ENCODE data around the gene MLYCD. TPM values are rescaled to one million over a fixed set of nuclear protein-coding genes. Genes with fewer than 3 reads are reported as not detected.
A peak's percentile ranks its signal among the peaks of the same experiment; 100 is the strongest.

The MLYCD gene
- 1.1 and 1.4 TPM in 2 replicates for total RNA-seq (2014; rRNA removed; shearing (Covaris generic))

GRCh38 chr16:83898463-83899271 is at the start of gene MLYCD:
Gene MLYCD, plus strand, starts transcription at chr16:83899115. Its CDS starts 30 bp downstream, at chr16:83899145.
- peak; percentile 78 for DNase-seq (ENCODE audit: low read depth)

DNA sequence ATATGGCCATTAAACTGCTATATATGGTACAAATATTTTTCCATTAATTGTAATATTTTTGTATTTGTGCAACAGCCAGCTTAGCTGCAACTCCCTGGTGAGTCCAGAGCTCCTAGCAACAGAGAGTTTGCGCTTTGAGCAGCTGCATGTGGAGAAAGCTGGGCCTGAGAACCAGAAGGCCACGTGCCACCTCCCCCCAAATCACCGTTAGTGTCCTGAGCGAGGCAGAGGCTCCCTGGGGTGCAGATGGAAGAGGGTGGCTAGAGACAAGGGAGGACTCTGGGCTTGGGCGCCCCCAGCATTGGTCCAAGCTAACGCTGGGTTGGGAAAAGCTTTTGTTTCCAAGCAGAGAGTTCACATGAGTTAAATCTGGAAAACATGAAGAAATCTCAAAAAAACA is 49.5 kb upstream of the MLYCD start:
- no peak for DNase-seq (ENCODE audit: low read depth)

GRCh38 chr16:83850947-83851346 is 48.0 kb upstream of the MLYCD start:
- no peak for DNase-seq (ENCODE audit: low read depth)

DNA sequence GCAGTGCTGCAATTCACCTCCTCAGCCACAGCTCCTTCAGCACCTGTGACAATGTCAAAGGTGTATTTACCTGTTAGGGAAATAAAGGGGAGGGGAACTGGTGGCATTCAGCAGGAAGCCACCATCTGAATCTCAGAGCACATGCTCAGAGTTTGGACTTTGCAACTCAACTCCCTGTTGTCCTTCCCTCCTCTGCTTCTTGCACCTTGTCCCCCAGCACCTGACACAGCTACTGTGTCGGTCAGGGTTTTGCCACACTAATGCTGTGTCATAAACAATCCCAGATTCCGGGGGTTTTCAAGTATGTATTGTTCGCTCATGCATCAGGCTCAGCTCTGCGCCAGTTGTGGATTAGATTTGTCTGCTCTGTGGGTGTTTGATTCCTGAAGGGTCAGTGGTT is 47.4 kb upstream of the MLYCD start:
- DNase-seq (ENCODE audit: low read depth), result no peak

GRCh38 chr16:83852774-83853173 is 46.1 kb upstream of the MLYCD start:
- no peak for DNase-seq (ENCODE audit: low read depth)

DNA sequence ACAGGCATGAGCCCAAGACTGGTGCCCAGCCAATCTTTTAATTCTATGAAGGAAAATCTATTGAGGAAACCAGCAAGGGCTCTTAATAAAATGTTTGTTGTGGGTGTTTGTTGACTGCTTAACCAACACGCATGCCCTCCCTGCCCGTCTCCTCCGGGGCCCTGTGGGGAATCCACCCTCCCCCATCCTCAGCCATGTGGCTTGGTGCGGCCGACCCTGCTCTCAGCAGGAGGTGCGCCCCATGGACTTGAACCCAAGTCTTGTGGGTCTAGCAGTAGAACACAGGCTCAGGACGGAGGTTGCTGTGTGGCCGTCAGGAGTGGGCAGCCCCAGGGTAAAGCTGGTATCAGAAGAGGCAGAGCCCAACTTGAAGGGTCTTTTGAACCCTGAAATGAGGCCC is 45.1 kb upstream of the MLYCD start:
- DNase-seq (ENCODE audit: low read depth), result no peak

GRCh38 chr16:83854420-83854819 is 44.5 kb upstream of the MLYCD start:
- DNase-seq (ENCODE audit: low read depth), result no peak

GRCh38 chr16:83856792-83857191 is 42.1 kb upstream of the MLYCD start:
- DNase-seq (ENCODE audit: low read depth), result no peak

GRCh38 chr16:83859265-83859664 is 39.6 kb upstream of the MLYCD start:
- no peak for DNase-seq (ENCODE audit: low read depth)

GRCh38 chr16:83862661-83863060 is 36.3 kb upstream of the MLYCD start:
- DNase-seq (ENCODE audit: low read depth), result no peak

DNA sequence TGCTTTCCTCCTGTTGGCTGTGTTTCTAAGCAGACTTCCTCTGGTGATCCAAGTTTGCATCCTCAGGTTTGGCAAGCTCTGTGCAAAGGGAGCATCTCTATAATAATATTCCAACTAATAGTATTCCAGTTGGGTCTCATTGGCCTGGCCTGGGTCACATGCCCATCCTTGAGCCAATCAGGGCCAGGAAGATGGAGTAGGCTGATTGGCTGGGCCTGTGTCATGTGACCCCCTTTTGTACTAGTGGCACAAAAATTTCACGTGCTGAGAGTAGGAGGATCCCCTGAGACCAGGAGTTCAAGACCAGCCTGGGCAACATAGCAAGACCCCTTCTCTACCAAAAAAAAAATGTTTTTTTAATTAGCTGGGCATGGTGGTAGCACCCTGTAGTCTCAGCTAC is 35.2 kb upstream of the MLYCD start:
- DNase-seq (ENCODE audit: low read depth), result no peak

- no peak for DNase-seq (ENCODE audit: low read depth)
These were observed 28.1 kb upstream of the MLYCD start for GRCh38 chr16:83870830-83871229.

DNA sequence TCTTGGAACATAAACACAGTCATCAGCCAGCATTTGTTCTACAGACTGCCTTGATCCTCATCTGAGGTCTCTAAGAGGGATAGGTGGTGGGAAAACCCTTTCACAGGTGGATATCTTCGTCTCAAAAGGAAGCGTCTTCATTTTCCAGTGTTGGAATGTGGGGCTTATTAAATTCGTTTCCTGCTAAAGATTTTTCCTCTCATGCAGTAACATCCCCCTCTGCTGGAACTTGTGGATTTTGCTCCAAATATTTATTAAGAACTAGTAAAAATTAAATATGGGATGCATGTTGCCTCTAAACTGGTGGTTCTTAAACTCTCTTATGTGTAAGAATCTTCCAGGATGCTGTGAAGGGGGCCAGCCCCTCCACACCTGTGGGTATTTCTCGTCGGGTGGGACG is 20.1 kb upstream of the MLYCD start:
- peak; percentile 58 for DNase-seq (ENCODE audit: low read depth)

- DNase-seq (ENCODE audit: low read depth), result no peak
These were observed 16.6 kb upstream of the MLYCD start for GRCh38 chr16:83882163-83882885.

- DNase-seq (ENCODE audit: low read depth), result no peak
These were observed 12.5 kb upstream of the MLYCD start for GRCh38 chr16:83886199-83886971.

DNA sequence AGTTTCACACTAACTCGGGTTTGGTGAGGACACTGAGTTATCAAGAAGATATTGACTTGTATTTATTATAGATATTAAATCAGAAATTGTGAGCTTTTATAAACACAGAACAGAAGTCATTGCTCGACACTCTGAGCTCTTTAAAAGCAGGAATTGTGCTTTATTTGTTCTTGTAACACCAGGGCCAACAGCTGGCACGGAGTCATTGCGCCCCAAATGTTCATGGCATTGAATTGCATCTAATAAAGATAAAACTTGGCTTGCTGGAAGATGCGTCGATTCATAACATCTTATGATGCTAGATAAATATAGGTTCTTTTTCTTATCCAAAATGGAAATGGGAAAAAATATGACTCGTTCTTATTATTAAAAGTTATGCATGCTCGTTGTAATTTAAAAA is 11.8 kb upstream of the MLYCD start:
- no peak for DNase-seq (ENCODE audit: low read depth)

GRCh38 chr16:83887564-83887963 is 11.4 kb upstream of the MLYCD start:
- DNase-seq (ENCODE audit: low read depth), result no peak

DNA sequence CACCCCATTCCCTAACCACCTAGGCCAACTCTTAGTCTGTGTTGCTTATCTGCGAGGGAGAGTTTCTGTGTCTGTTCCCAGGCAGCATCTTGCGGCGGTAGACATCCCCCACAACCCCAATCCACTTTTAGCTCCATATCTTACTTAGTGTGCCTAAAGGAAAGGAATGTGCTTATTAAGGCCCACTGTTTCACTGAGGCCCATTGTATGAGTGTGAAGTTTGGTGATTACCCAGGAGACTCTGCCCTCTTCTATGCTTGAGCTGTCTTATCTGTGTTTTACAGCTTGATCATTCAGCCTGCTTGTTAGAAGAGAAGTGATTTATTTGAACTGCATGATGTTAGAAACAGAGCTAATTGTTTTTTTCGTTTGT is 10.3 kb upstream of the MLYCD start:
- DNase-seq (ENCODE audit: low read depth), result no peak

GRCh38 chr16:83890359-83890758 is 8.6 kb upstream of the MLYCD start:
- no peak for DNase-seq (ENCODE audit: low read depth)

DNA sequence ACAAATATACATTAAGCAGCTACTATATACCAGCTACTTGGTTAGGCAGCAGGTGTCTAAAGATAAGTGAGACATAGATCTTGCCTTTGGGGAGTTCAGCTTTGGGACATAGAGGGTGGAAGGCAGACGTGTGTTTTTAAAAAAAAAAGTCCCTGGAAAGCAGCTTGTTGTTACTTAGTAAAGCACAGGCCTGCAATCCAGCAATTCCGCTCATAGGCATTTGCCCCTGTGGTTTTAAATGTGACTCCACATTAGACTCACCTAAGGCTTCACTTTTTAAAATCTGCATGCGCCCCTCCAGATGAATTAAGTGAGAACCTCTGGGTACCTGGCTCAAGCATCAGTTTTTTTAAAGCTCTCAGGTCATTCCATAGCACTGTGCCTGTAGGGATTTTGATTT is 7.2 kb upstream of the MLYCD start:
- no peak for DNase-seq (ENCODE audit: low read depth)

DNA sequence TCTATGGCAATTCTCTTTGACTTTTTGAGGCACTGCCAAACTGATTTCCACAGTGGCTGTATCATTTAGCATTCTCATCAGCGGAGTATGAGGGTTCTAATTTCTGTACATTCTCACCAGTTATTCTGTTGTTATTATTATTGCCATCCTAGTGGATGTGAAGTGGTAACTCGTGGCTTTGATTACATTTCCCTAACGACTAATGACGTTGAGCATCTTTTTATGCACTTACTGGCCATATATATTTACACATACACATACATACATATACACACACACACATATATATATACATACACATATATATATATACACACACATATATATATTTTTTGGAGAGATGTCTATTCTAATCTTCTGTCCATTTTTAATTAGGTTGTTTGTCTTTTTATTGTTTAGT is 3.7 kb upstream of the MLYCD start:
- no peak for DNase-seq (ENCODE audit: low read depth)

DNA sequence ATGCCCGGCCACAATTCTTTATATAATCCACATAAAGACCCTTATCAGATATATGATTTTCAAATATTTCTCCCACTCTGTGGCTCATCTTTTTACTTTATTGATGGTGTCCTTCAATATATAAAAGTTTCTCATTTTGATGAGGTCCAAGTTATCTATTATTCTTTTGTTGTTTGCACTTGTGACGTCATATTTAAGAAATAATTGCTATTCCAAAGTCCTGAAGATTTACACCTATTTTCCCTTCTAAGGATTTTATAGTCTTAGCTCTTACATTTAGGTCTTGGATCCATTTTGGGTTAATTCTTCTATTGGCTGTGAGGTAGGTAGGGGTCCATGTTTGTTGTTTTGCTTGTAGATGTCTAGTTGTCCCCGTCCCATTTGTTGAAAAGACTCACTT is 3.0 kb upstream of the MLYCD start:
- no peak for DNase-seq (ENCODE audit: low read depth)

Measured in RPMI7951 (cell line).